ENCODE results near the gene DGCR2.

DGCR2 gene

GRCh38 chr22:19117111-19117512 lies 5.1 kb downstream of the DGCR2 start:
- peaks cover 64% of the 10 kb centered on the region for H3K36me3 ChIP-seq (ENCODE audit: insufficient read depth, insufficient read length, low read length)
- TF ChIP-seq YY1 (IDR thresholded peaks at IDR 0.05; ENCODE audit: insufficient read depth, insufficient read length) (no peak), ZNF274 (IDR thresholded peaks at IDR 0.05; ENCODE audit: low read depth, low read length) (no peak), SUZ12 (IDR thresholded peaks at IDR 0.05; ENCODE audit: extremely low read depth, insufficient read depth, insufficient read length) (no peak)
- H3K9me3 ChIP-seq (ENCODE audit: insufficient read depth, low read length) = no peaks in the 10 kb centered on the region
- DNase-seq (ENCODE audit: low read depth, low spot score) = no peak
- no peaks in the 10 kb centered on the region for H3K27me3 ChIP-seq (ENCODE audit: insufficient read depth, insufficient read length)
- H3K4me1 ChIP-seq (ENCODE audit: insufficient read depth, insufficient read length) = peaks cover 10% of the 10 kb centered on the region
- H3K4me3 ChIP-seq (ENCODE audit: insufficient read length, low read depth) = no peak overlapping the region
- no peak overlapping the region for H3K9ac ChIP-seq (ENCODE audit: insufficient read length, low read depth)

- Histone ChIP-seq H3K27me3 (ENCODE audit: insufficient read depth, insufficient read length) (no peaks in the 10 kb centered on the region), H3K36me3 (ENCODE audit: insufficient read depth, insufficient read length, low read length) (peaks cover 68% of the 10 kb centered on the region), H3K4me3 (ENCODE audit: insufficient read length, low read depth) (no peak overlapping the region), H3K9me3 (ENCODE audit: insufficient read depth, low read length) (no peaks in the 10 kb centered on the region), H3K4me1 (ENCODE audit: insufficient read depth, insufficient read length) (peaks cover 9% of the 10 kb centered on the region), H3K9ac (ENCODE audit: insufficient read length, low read depth) (no peak overlapping the region)
- TF ChIP-seq YY1 (IDR thresholded peaks at IDR 0.05; ENCODE audit: insufficient read depth, insufficient read length) = no peak
- no peak for TF ChIP-seq SUZ12 (IDR thresholded peaks at IDR 0.05; ENCODE audit: extremely low read depth, insufficient read depth, insufficient read length)
- TF ChIP-seq ZNF274 (IDR thresholded peaks at IDR 0.05; ENCODE audit: low read depth, low read length) = no peak
- no peak for DNase-seq (ENCODE audit: low read depth, low spot score)
Measured at GRCh38 chr22:19115628-19116027, 6.6 kb downstream of the DGCR2 start.

- H3K4me3 ChIP-seq (ENCODE audit: insufficient read length, low read depth) = no peak overlapping the region
- H3K4me1 ChIP-seq (ENCODE audit: insufficient read depth, insufficient read length) = peaks cover 4% of the 10 kb centered on the region
- no peak overlapping the region for H3K9ac ChIP-seq (ENCODE audit: insufficient read length, low read depth)
- H3K9me3 ChIP-seq (ENCODE audit: insufficient read depth, low read length) = no peaks in the 10 kb centered on the region
- DNase-seq (ENCODE audit: low read depth, low spot score) = no peak
- H3K27me3 ChIP-seq (ENCODE audit: insufficient read depth, insufficient read length) = no peaks in the 10 kb centered on the region
- TF ChIP-seq YY1 (IDR thresholded peaks at IDR 0.05; ENCODE audit: insufficient read depth, insufficient read length) (no peak), SUZ12 (IDR thresholded peaks at IDR 0.05; ENCODE audit: extremely low read depth, insufficient read depth, insufficient read length) (no peak), ZNF274 (IDR thresholded peaks at IDR 0.05; ENCODE audit: low read depth, low read length) (no peak)
- peaks cover 63% of the 10 kb centered on the region for H3K36me3 ChIP-seq (ENCODE audit: insufficient read depth, insufficient read length, low read length)
Measured at GRCh38 chr22:19114984-19115552, 7.1 kb downstream of the DGCR2 start.

- no peak overlapping the region for H3K9ac ChIP-seq (ENCODE audit: insufficient read length, low read depth)
- no peaks in the 10 kb centered on the region for H3K9me3 ChIP-seq (ENCODE audit: insufficient read depth, low read length)
- H3K4me1 ChIP-seq (ENCODE audit: insufficient read depth, insufficient read length) = peaks cover 4% of the 10 kb centered on the region
- no peaks in the 10 kb centered on the region for H3K27me3 ChIP-seq (ENCODE audit: insufficient read depth, insufficient read length)
- H3K4me3 ChIP-seq (ENCODE audit: insufficient read length, low read depth) = no peak overlapping the region
- DNase-seq (ENCODE audit: low read depth, low spot score) = no peak
- TF ChIP-seq ZNF274 (IDR thresholded peaks at IDR 0.05; ENCODE audit: low read depth, low read length) (no peak), SUZ12 (IDR thresholded peaks at IDR 0.05; ENCODE audit: extremely low read depth, insufficient read depth, insufficient read length) (no peak), YY1 (IDR thresholded peaks at IDR 0.05; ENCODE audit: insufficient read depth, insufficient read length) (no peak)
- H3K36me3 ChIP-seq (ENCODE audit: insufficient read depth, insufficient read length, low read length) = peaks cover 48% of the 10 kb centered on the region
Measured at GRCh38 chr22:19113429-19113828, 8.8 kb downstream of the DGCR2 start.

- peaks cover 34% of the 10 kb centered on the region for H3K36me3 ChIP-seq (ENCODE audit: insufficient read depth, insufficient read length, low read length)
- peaks cover 4% of the 10 kb centered on the region for H3K4me1 ChIP-seq (ENCODE audit: insufficient read depth, insufficient read length)
- H3K9ac ChIP-seq (ENCODE audit: insufficient read length, low read depth) = no peak overlapping the region
- DNase-seq (ENCODE audit: low read depth, low spot score) = no peak
- no peaks in the 10 kb centered on the region for H3K9me3 ChIP-seq (ENCODE audit: insufficient read depth, low read length)
- TF ChIP-seq ZNF274 (IDR thresholded peaks at IDR 0.05; ENCODE audit: low read depth, low read length) = no peak
- TF ChIP-seq YY1 (IDR thresholded peaks at IDR 0.05; ENCODE audit: insufficient read depth, insufficient read length) = no peak
- TF ChIP-seq SUZ12 (IDR thresholded peaks at IDR 0.05; ENCODE audit: extremely low read depth, insufficient read depth, insufficient read length) = no peak
- H3K4me3 ChIP-seq (ENCODE audit: insufficient read length, low read depth) = no peak overlapping the region
- no peaks in the 10 kb centered on the region for H3K27me3 ChIP-seq (ENCODE audit: insufficient read depth, insufficient read length)
Measured at GRCh38 chr22:19111584-19111983, 10.6 kb downstream of the DGCR2 start.

GRCh38 chr22:19111140-19111539 lies 11.1 kb downstream of the DGCR2 start:
- no peak overlapping the region for H3K4me3 ChIP-seq (ENCODE audit: insufficient read length, low read depth)
- TF ChIP-seq SUZ12 (IDR thresholded peaks at IDR 0.05; ENCODE audit: extremely low read depth, insufficient read depth, insufficient read length) = no peak
- TF ChIP-seq YY1 (IDR thresholded peaks at IDR 0.05; ENCODE audit: insufficient read depth, insufficient read length) = no peak
- no peak for TF ChIP-seq ZNF274 (IDR thresholded peaks at IDR 0.05; ENCODE audit: low read depth, low read length)
- peaks cover 33% of the 10 kb centered on the region for H3K36me3 ChIP-seq (ENCODE audit: insufficient read depth, insufficient read length, low read length)
- no peak overlapping the region for H3K9ac ChIP-seq (ENCODE audit: insufficient read length, low read depth)
- peaks cover 4% of the 10 kb centered on the region for H3K4me1 ChIP-seq (ENCODE audit: insufficient read depth, insufficient read length)
- DNase-seq (ENCODE audit: low read depth, low spot score) = no peak
- no peaks in the 10 kb centered on the region for H3K9me3 ChIP-seq (ENCODE audit: insufficient read depth, low read length)
- H3K27me3 ChIP-seq (ENCODE audit: insufficient read depth, insufficient read length) = no peaks in the 10 kb centered on the region

GRCh38 chr22:19110646-19111045 lies 11.6 kb downstream of the DGCR2 start:
- Histone ChIP-seq H3K4me3 (ENCODE audit: insufficient read length, low read depth) (no peak overlapping the region), H3K9ac (ENCODE audit: insufficient read length, low read depth) (no peak overlapping the region), H3K36me3 (ENCODE audit: insufficient read depth, insufficient read length, low read length) (peaks cover 33% of the 10 kb centered on the region), H3K9me3 (ENCODE audit: insufficient read depth, low read length) (no peaks in the 10 kb centered on the region), H3K4me1 (ENCODE audit: insufficient read depth, insufficient read length) (peaks cover 2% of the 10 kb centered on the region), H3K27me3 (ENCODE audit: insufficient read depth, insufficient read length) (no peaks in the 10 kb centered on the region)
- no peak for DNase-seq (ENCODE audit: low read depth, low spot score)
- no peak for TF ChIP-seq YY1 (IDR thresholded peaks at IDR 0.05; ENCODE audit: insufficient read depth, insufficient read length)
